Measurements from ENCODE around the gene PDE4D. TPM values are rescaled to one million over a fixed set of nuclear protein-coding genes. Genes with fewer than 3 reads are reported as not detected.

The PDE4D gene
- total RNA-seq, 4 donors from 2014 or later, result 6.7 to 21.0 (median 15.0) TPM

DNA sequence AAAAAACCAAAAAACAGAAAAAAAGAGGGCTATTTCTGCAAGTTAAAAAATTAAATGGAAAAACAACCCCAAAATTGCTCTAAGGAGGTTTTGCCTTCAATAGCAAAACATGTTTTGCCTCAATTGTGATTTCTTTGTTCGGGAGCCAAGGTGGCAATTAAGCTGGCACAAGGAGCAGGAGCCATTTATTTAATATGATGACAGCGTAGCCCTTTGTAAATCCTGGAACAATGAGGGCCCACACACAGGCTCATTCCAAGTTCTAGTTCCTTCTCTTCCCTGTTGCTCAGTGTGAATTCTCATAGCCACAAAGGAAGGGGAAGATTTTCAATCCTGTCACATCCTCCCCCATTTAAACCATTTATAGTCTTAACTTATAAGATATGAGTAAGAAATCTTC is 353.2 kb downstream of the PDE4D start:
- intact Hi-C loops (cut with DNase I; ENCODE audit: low total_unique reads), result no loop called here
- no peak overlapping the region for H3K4me3 ChIP-seq (ENCODE audit: low read depth, poor library complexity, severe bottlenecking)
- TF ChIP-seq, protein P1, sequence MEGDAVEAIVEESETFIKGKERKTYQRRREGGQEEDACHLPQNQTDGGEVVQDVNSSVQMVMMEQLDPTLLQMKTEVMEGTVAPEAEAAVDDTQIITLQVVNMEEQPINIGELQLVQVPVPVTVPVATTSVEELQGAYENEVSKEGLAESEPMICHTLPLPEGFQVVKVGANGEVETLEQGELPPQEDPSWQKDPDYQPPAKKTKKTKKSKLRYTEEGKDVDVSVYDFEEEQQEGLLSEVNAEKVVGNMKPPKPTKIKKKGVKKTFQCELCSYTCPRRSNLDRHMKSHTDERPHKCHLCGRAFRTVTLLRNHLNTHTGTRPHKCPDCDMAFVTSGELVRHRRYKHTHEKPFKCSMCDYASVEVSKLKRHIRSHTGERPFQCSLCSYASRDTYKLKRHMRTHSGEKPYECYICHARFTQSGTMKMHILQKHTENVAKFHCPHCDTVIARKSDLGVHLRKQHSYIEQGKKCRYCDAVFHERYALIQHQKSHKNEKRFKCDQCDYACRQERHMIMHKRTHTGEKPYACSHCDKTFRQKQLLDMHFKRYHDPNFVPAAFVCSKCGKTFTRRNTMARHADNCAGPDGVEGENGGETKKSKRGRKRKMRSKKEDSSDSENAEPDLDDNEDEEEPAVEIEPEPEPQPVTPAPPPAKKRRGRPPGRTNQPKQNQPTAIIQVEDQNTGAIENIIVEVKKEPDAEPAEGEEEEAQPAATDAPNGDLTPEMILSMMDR (IDR thresholded peaks at IDR 0.05), result no peak
- TF ChIP-seq POLR2A (IDR thresholded peaks at IDR 0.05), result no peak
- 33 to 35% methylated on average over 2 of the region's 2 CpGs for WGBS, 2 donors
- no peak for DNase-seq (ENCODE audit: low spot score in 2 of 2)

GRCh38 chr5:59538750-59539121 is 354.8 kb downstream of the PDE4D start:
- no peak for DNase-seq (ENCODE audit: low spot score in 2 of 2)
- no peak overlapping the region for H3K4me3 ChIP-seq (ENCODE audit: low read depth, poor library complexity, severe bottlenecking)
- no peak for TF ChIP-seq POLR2A (IDR thresholded peaks at IDR 0.05)
- TF ChIP-seq, protein P1 (IDR thresholded peaks at IDR 0.05), result no peak
- intact Hi-C loops (cut with DNase I; ENCODE audit: low total_unique reads), result no loop called here

DNA sequence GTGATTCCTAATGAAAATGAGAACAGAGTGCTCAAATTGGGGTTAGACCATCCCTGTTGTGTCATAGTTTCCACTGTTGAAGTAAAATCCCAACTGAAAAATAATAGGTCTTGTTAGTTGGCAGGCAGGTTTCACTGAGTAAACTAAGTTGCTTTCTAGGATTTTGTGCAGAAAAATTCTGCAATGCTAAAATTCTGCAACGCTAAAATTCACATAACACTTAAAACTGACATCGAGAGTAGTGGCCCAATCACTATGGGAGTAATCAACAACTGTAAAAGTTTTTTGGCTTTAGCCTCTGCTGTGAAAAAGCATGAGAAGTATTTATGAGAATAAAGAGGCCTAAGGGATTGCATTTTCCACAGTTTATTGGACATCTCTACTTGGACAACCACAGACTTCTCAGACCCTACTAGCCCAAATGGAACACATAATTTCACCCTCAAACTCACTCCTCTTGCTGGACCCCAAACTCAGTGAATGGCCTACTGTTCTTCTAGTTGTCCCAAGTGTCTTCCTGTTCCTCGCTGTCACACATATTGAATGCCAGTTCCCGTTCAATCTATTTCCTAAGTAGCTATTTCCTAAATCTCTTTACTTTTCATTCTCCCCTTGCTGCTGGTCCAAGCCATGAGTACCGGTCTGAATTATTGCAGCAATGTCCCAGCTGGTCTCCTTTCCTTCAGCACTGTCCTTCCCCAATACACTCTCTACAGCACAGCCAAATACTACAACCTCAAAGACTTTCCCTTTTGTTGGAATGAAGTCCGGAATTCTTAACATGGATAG is 355.4 kb downstream of the PDE4D start:
- no peak for TF ChIP-seq POLR2A (IDR thresholded peaks at IDR 0.05)
- TF ChIP-seq, protein P1 (IDR thresholded peaks at IDR 0.05), result no peak
- H3K4me3 ChIP-seq (ENCODE audit: low read depth, poor library complexity, severe bottlenecking), result no peak overlapping the region
- DNase-seq (ENCODE audit: low spot score in 2 of 2), result no peak
- whole genome bisulfite sequencing, 2 donors, result 77 to 86% methylated on average over 6 of the region's 6 CpGs
- intact Hi-C loops (cut with DNase I; ENCODE audit: low total_unique reads), result no loop called here

GRCh38 chr5:59536875-59537274 is 356.7 kb downstream of the PDE4D start:
- TF ChIP-seq, protein P1 (IDR thresholded peaks at IDR 0.05), result no peak
- no peak for TF ChIP-seq POLR2A (IDR thresholded peaks at IDR 0.05)
- 78 to 80% methylated on average over 2 of the region's 2 CpGs for WGBS, 2 donors
- DNase-seq (ENCODE audit: low spot score in 2 of 2), result no peak
- intact Hi-C loops (cut with DNase I; ENCODE audit: low total_unique reads), result no loop called here
- no peak overlapping the region for H3K4me3 ChIP-seq (ENCODE audit: low read depth, poor library complexity, severe bottlenecking)

GRCh38 chr5:59535561-59535960 is 358.0 kb downstream of the PDE4D start:
- 84 to 88% methylated on average over 2 of the region's 2 CpGs for WGBS, 2 donors
- TF ChIP-seq, protein P1 (IDR thresholded peaks at IDR 0.05), result no peak
- no peak for TF ChIP-seq POLR2A (IDR thresholded peaks at IDR 0.05)
- H3K4me3 ChIP-seq (ENCODE audit: low read depth, poor library complexity, severe bottlenecking), result no peak overlapping the region
- intact Hi-C loops (cut with DNase I; ENCODE audit: low total_unique reads), result no loop called here
- DNase-seq (ENCODE audit: low spot score in 2 of 2), result no peak

DNA sequence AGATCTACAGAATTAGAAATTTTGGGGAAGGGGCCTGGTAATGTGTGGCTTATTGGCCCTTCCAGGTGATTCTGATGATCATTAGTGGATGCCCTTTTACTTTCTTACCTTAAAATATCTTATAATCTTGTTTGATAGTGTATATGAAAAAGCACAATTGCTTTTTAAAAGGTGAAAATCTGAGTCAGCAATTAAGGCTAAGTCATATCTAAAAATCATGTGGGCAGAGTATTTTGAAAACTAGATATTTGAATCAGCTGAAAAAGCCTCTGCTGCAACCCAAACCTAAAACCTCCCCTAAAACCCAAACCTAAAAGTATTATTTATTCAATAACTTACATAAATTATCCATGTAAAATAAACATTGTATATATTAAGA is 359.8 kb downstream of the PDE4D start:
- no peak for TF ChIP-seq POLR2A (IDR thresholded peaks at IDR 0.05)
- TF ChIP-seq, protein P1 (IDR thresholded peaks at IDR 0.05), result no peak
- intact Hi-C loops (cut with DNase I; ENCODE audit: low total_unique reads), result no loop called here
- H3K4me3 ChIP-seq (ENCODE audit: low read depth, poor library complexity, severe bottlenecking), result no peak overlapping the region
- no peak for DNase-seq (ENCODE audit: low spot score in 2 of 2)
